Hepatocyte (in vitro differentiated cells): ENCODE results near the gene ARFIP1. TPM values are rescaled to one million over a fixed set of nuclear protein-coding genes. Genes with fewer than 3 reads are reported as not detected.

Experiments
- DNase-seq: peaks from one replicate; pipeline ENCODE4 v3.0.0-alpha.2; 2016; ENCODE audit warnings: low spot score
- H2AFZ ChIP-seq: fragments of 200-600 bp; sonication (generic); 2 replicates; pipeline ENCODE4 v1.6.0; 2016; ENCODE audit warnings: antibody characterized with exemption, mild to moderate bottlenecking
- H3K27ac ChIP-seq: fragments of 200-600 bp; sonication (generic); 2 replicates; pipeline ENCODE4 v1.5.1; 2016; ENCODE audit warnings: mild to moderate bottlenecking
- H3K27me3 ChIP-seq: fragments of 200-600 bp; sonication (generic); 2 replicates; pipeline ENCODE4 v1.6.1; 2016
- H3K36me3 ChIP-seq: fragments of 200-600 bp; sonication (generic); replicated peaks from 2 replicates; pipeline ENCODE4 v1.5.1; 2016; ENCODE audit warnings: low read depth; ENCODE audit not compliant: insufficient read depth
- H3K4me1 ChIP-seq: fragments of 200-600 bp; sonication (generic); 2 replicates; pipeline ENCODE4 v1.5.1; 2016; ENCODE audit warnings: mild to moderate bottlenecking, moderate library complexity; ENCODE audit not compliant: insufficient read depth
- H3K4me2 ChIP-seq: fragments of 200-600 bp; sonication (generic); 2 replicates; pipeline ENCODE4 v1.6.0; 2016
- H3K4me3 ChIP-seq: fragments of 200-600 bp; sonication (generic); 2 replicates; pipeline ENCODE4 v1.5.1; 2016; ENCODE audit warnings: mild to moderate bottlenecking
- H3K79me2 ChIP-seq: fragments of 200-600 bp; sonication (generic); 2 replicates; pipeline ENCODE4 v1.6.0; 2017; ENCODE audit warnings: mild to moderate bottlenecking
- H3K9me2 ChIP-seq: fragments of 200-600 bp; sonication (generic); replicated peaks from 2 replicates; pipeline ENCODE4 v1.6.0; 2017; ENCODE audit warnings: mild to moderate bottlenecking; ENCODE audit not compliant: insufficient read depth
- H3K9me3 ChIP-seq: fragments of 200-600 bp; sonication (generic); 2 replicates; pipeline ENCODE4 v1.5.1; 2016; ENCODE audit warnings: low read depth, mild to moderate bottlenecking
- H4K20me1 ChIP-seq: fragments of 200-600 bp; sonication (generic); 2 replicates; pipeline ENCODE4 v1.6.0; 2016; ENCODE audit warnings: mild to moderate bottlenecking; ENCODE audit not compliant: insufficient read depth, poor library complexity, severe bottlenecking
- CTCF ChIP-seq: fragments of 200-600 bp; sonication (generic); IDR thresholded peaks from 2 replicates; pipeline ENCODE4 v1.5.1; 2016; ENCODE audit warnings: antibody characterized with exemption, mild to moderate bottlenecking; ENCODE audit not compliant: poor library complexity
- EZH2 ChIP-seq: fragments of 200-600 bp; sonication (generic); IDR thresholded peaks from 2 replicates; pipeline ENCODE4 v1.6.1; 2016; ENCODE audit warnings: antibody characterized with exemption, mild to moderate bottlenecking, borderline replicate concordance
- EZH2phosphoT487 ChIP-seq: fragments of 200-600 bp; sonication (generic); IDR thresholded peaks from one replicate; pipeline ENCODE4 v1.6.1; 2018; ENCODE audit warnings: antibody characterized with exemption, mild to moderate bottlenecking, low read depth, moderate library complexity; ENCODE audit not compliant: unreplicated experiment, severe bottlenecking
- WGBS: methylation state at CpG from one replicate; pipeline ENCODE4 v1.1.6; 2016; ENCODE audit warnings: low lambda C conversion rate; ENCODE audit errors: missing lambda C conversion rate; 5-methylcytosine and 5-hydroxymethylcytosine counted together
- polyA plus RNA-seq: library from polyadenylated mRNA; unstranded; fragments of >200 nt; fragmentation: Nextera tagmentation; extraction: Ambion mirVana; gene quantifications from 2 replicates; pipeline ENCODE4 v1.2.1, GENCODE V29; 2016
- total RNA-seq: library from RNA; depleted of rRNA; stranded (reverse); fragments of >200 nt; gene quantifications from 2 replicates; pipeline ENCODE4 v1.2.3, GENCODE V29; 2014

ARFIP1 gene
- total and polyA plus RNA-seq, 2 experiments from 2014 or later = 21.7 to 39.1 TPM

- TF ChIP-seq CTCF = no peak
- no peak for TF ChIP-seq EZH2
- H3K9me2 ChIP-seq = no peaks in the 10 kb centered on the region
- 34% methylated on average over 17 of the region's 17 CpGs for WGBS
- peak overlapping the region; percentile 21 for H3K27ac ChIP-seq
- H3K36me3 ChIP-seq = no peaks in the 10 kb centered on the region
- peaks cover 9% of the 10 kb centered on the region for H3K27me3 ChIP-seq
- H3K4me2 ChIP-seq = peak overlapping the region; percentile 100
- DNase-seq = no peak
- no peaks in the 10 kb centered on the region for H3K4me1 ChIP-seq
- no peak overlapping the region for H2AFZ ChIP-seq
- H3K4me3 ChIP-seq = peak overlapping the region; percentile 96
- H4K20me1 ChIP-seq = no peaks in the 10 kb centered on the region
- H3K9me3 ChIP-seq = no peaks in the 10 kb centered on the region
- H3K79me2 ChIP-seq = no peaks in the 10 kb centered on the region
Measured at GRCh38 chr4:152938237-152938947, 158.6 kb downstream of the ARFIP1 start.

GRCh38 chr4:152939621-152940020 lies 159.9 kb downstream of the ARFIP1 start:
- Histone ChIP-seq H3K79me2 (no peaks in the 10 kb centered on the region), H3K4me1 (peaks cover 4% of the 10 kb centered on the region), H3K9me3 (no peaks in the 10 kb centered on the region), H3K4me2 (no peak overlapping the region), H3K27ac (no peak overlapping the region), H2AFZ (no peak overlapping the region), H3K36me3 (no peaks in the 10 kb centered on the region), H3K27me3 (peaks cover 9% of the 10 kb centered on the region), H4K20me1 (no peaks in the 10 kb centered on the region), H3K9me2 (no peaks in the 10 kb centered on the region), H3K4me3 (no peak overlapping the region)
- TF ChIP-seq EZH2 = no peak
- no peak for TF ChIP-seq EZH2phosphoT487
- no peak for TF ChIP-seq CTCF
- WGBS = 73% methylated on average over 2 of the region's 2 CpGs
- DNase-seq = no peak

- Histone ChIP-seq H4K20me1 (no peaks in the 10 kb centered on the region), H3K4me3 (no peak overlapping the region), H3K27ac (no peak overlapping the region), H3K27me3 (peaks cover 9% of the 10 kb centered on the region), H2AFZ (no peak overlapping the region), H3K4me2 (no peak overlapping the region), H3K4me1 (peaks cover 7% of the 10 kb centered on the region), H3K9me2 (no peaks in the 10 kb centered on the region), H3K79me2 (no peaks in the 10 kb centered on the region), H3K36me3 (no peaks in the 10 kb centered on the region), H3K9me3 (no peaks in the 10 kb centered on the region)
- 91% methylated on average over 2 of the region's 2 CpGs for WGBS
- TF ChIP-seq EZH2phosphoT487 = no peak
- no peak for TF ChIP-seq EZH2
- no peak for TF ChIP-seq CTCF
- DNase-seq = no peak
Measured at GRCh38 chr4:152940461-152940860, 160.7 kb downstream of the ARFIP1 start.

GRCh38 chr4:152941411-152941810 lies 161.7 kb downstream of the ARFIP1 start:
- Histone ChIP-seq H3K79me2 (peaks cover 4% of the 10 kb centered on the region), H3K36me3 (no peaks in the 10 kb centered on the region), H3K9me2 (no peaks in the 10 kb centered on the region), H3K27ac (no peak overlapping the region), H2AFZ (no peak overlapping the region), H3K27me3 (peaks cover 9% of the 10 kb centered on the region), H3K9me3 (no peaks in the 10 kb centered on the region), H3K4me3 (no peak overlapping the region), H3K4me2 (no peak overlapping the region), H4K20me1 (no peaks in the 10 kb centered on the region), H3K4me1 (peaks cover 7% of the 10 kb centered on the region)
- no peak for TF ChIP-seq CTCF
- TF ChIP-seq EZH2phosphoT487 = no peak
- no peak for TF ChIP-seq EZH2
- DNase-seq = no peak
- WGBS = 80% methylated on average over 1 of the region's 1 CpG
